Uterus (tissue), 2 donors: ENCODE measurements around the gene TRIO.

Experiments
- CTCF ChIP-seq, 4 experiments: fragments of 200-600 bp in 2 of 4; fragments of 450-650 bp in 2 of 4; sonication (generic) in 2 of 4; IDR thresholded peaks; one replicate each; pipeline ENCODE4 v1.5.1; 2016 to 2019; ENCODE audit warnings: antibody characterized with exemption in 4 of 4, mild to moderate bottlenecking in 2 of 4, moderate library complexity in 1 of 4
- POLR2A ChIP-seq, 2 donors: fragments of 450-650 bp; IDR thresholded peaks; one replicate each; pipeline ENCODE4 v1.6.1; 2016; ENCODE audit warnings: antibody characterized with exemption in 2 of 2, mild to moderate bottlenecking in 1 of 2, moderate library complexity in 1 of 2

- TF ChIP-seq CTCF (IDR thresholded peaks at IDR 0.05) (no peak), POLR2A (IDR thresholded peaks at IDR 0.05) (no peak)
Measured at GRCh38 chr5:14528926-14529325, 385.8 kb downstream of the TRIO start.
